Natural killer cell treated with Interleukin-12 subunit alpha and Interleukin-12 subunit beta and Interleukin-15 and Interleukin-18, amount 100 ng/mL, for 72 hours (primary cell): ENCODE results near the gene SPEF1. TPM values are rescaled to one million over a fixed set of nuclear protein-coding genes. Genes with fewer than 3 reads are reported as not detected.
A peak's percentile ranks its signal among the peaks of the same experiment; 100 is the strongest.
"Not testable (repeated sequence)": the region's sequence is repeated elsewhere in the genome, so short reads cannot be mapped to it uniquely, and the experiment has no call there.

Source experiments
- ATAC-seq, 2 donors: fragments of 150-1000 bp; cut with Tn5 transposase in 1 of 2; sonication (Bioruptor Pico), chemical (Tn5 transposase) in 1 of 2; 2 replicates each; pipeline ENCODE4 v1.10.0; 2021
- DNase-seq: peaks from one replicate; pipeline ENCODE4 v3.0.0; 2022; ENCODE audit warnings: low spot score
- H3K27ac Mint-ChIP-seq, 2 donors: 1 replicate in 1 of 2; 2 replicates in 1 of 2; pipeline ENCODE4 v1.8.0; 2022; ENCODE audit warnings: mixed read lengths in 2 of 2, mild to moderate bottlenecking in 1 of 2, moderate library complexity in 1 of 2
- H3K27me3 Mint-ChIP-seq, 2 donors: 1 replicate in 1 of 2; 2 replicates in 1 of 2; pipeline ENCODE4 v1.8.0; 2022; ENCODE audit warnings: mixed read lengths in 2 of 2
- H3K36me3 Mint-ChIP-seq: one replicate; pipeline ENCODE4 v1.8.0; 2022; ENCODE audit warnings: mixed read lengths
- H3K4me1 Mint-ChIP-seq, 2 donors: 1 replicate in 1 of 2; 2 replicates in 1 of 2; pipeline ENCODE4 v1.8.0; 2022; ENCODE audit warnings: low read depth in 2 of 2, mixed read lengths in 2 of 2, mild to moderate bottlenecking in 1 of 2
- H3K4me3 Mint-ChIP-seq: one replicate; pipeline ENCODE4 v1.8.0; 2022; ENCODE audit warnings: mixed read lengths
- H3K9me3 Mint-ChIP-seq: 2 replicates; pipeline ENCODE4 v1.8.0; 2022; ENCODE audit warnings: mixed read lengths
- total RNA-seq, 2 donors: library from RNA; stranded (reverse); gene quantifications; one replicate each; pipeline ENCODE4 v1.2.3, GENCODE V29; 2022

Gene SPEF1
- total RNA-seq, 2 donors from 2014 or later = 0.24 to 0.36 TPM

DNA sequence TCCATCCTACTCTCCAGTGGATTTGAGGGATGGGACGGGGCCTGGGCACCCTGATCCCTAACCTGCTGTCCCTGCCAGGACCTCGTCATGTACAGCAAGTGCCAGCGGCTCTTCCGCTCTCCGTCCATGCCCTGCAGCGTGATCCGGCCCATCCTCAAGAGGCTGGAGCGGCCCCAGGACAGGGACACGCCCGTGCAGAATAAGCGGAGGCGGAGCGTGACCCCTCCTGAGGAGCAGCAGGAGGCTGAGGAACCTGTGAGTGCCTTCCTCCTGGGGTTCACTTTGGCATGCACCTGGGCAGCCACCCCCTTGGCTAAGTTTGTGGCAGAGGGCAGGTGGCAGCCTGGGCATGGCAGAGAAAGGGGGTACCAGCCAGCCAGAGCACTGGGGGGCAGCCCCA, 20.6 kb upstream of the SPEF1 start:
- Mint-ChIP-seq H3K36me3 (peaks cover 21% of the 10 kb centered on the region), H3K4me3 (no peak overlapping the region), H3K4me1 (peaks cover 36 to 55% of the 10 kb centered on the region in 2 donors), H3K27ac (peak overlapping the region in 1 of 2 donors; percentile 70), H3K9me3 (no peaks in the 10 kb centered on the region), H3K27me3 (no peaks in the 10 kb centered on the region)
- no peak for ATAC-seq
- no peak for DNase-seq

DNA sequence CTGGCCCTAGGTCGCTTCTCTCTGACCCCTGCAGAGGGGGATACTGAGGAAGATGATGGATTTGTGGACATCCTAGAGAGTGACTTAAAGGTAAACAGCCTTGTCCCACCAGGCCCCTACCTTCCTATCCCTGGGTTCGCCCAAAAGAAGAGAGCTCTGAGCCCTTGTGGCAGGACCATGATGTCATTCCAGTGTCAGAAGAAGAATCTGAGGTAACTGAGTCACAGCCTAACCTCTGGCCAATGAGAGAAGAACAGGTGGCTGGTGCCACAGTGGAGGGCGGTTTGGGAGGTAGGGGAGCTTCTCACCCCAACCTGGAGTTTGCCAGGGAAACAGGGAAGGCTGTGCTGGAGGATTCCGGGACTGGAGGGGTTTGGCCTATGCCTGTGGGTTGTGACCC, 20.1 kb upstream of the SPEF1 start:
- Mint-ChIP-seq H3K9me3 (no peaks in the 10 kb centered on the region), H3K4me3 (no peak overlapping the region), H3K4me1 (peaks cover 35 to 55% of the 10 kb centered on the region in 2 donors), H3K36me3 (peaks cover 21% of the 10 kb centered on the region), H3K27ac (no peak overlapping the region), H3K27me3 (no peaks in the 10 kb centered on the region)
- ATAC-seq (no peak), DNase-seq (no peak)

DNA sequence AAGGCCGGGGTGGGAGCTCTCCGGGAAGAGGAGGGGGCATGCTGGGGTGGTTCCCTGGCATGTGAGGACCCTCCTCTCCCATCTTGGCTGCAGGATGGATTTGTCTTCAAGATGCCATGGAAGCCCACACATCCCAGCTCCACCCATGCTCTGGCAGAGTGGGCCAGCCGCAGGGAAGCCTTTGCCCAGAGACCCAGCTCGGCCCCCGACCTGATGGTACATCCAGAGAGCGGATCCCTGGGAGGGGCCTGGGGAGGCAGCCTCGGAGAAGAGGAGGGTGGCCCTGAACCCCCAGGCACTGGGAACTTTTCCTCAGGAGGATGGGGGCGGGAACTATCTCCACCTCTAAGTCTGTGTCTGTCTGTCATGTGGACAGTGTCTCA, 19.6 kb upstream of the SPEF1 start:
- DNase-seq = no peak
- Mint-ChIP-seq H3K27me3 (no peaks in the 10 kb centered on the region), H3K27ac (no peak overlapping the region), H3K36me3 (peaks cover 21% of the 10 kb centered on the region), H3K4me3 (no peak overlapping the region), H3K4me1 (peaks cover 35 to 55% of the 10 kb centered on the region in 2 donors), H3K9me3 (no peaks in the 10 kb centered on the region)
- ATAC-seq = no peak

DNA sequence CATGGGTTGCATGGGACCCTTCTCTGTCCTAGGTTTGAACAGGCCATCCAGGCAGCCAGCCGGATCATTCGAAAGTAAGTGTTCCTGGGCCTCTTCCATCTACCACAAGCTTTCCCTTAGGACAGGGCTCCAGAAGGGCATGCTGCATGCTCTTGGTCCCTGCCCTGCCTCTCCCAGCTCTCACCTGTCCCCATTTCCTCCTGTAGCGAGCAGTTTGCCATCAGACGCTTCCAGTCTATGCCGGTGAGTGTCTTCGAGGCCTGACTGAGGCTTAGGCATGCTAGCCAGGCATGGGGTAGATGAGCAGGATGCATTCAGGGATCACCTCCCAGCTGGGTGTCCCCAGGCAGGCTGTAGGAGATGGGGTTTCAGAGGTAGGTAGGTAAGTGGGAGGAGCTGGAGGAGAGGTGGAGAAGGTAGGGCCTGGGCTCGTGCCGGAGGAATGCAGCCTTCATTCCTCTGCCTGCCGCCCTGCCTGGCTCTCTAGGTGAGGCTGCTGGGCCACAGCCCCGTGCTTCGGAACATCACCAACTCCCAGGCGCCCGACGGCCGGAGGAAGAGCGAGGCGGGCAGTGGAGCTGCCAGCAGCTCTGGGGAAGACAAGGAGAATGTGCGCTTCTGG, 19.1 kb upstream of the SPEF1 start:
- H3K4me1 Mint-ChIP-seq = peaks cover 37 to 56% of the 10 kb centered on the region in 2 donors
- peaks cover 18% of the 10 kb centered on the region for H3K36me3 Mint-ChIP-seq
- H3K27me3 Mint-ChIP-seq = no peaks in the 10 kb centered on the region
- ATAC-seq (no peak), DNase-seq (no peak)
- H3K4me3 Mint-ChIP-seq = no peak overlapping the region
- no peaks in the 10 kb centered on the region for H3K9me3 Mint-ChIP-seq
- H3K27ac Mint-ChIP-seq = peak overlapping the region; percentile 92 to 99

DNA sequence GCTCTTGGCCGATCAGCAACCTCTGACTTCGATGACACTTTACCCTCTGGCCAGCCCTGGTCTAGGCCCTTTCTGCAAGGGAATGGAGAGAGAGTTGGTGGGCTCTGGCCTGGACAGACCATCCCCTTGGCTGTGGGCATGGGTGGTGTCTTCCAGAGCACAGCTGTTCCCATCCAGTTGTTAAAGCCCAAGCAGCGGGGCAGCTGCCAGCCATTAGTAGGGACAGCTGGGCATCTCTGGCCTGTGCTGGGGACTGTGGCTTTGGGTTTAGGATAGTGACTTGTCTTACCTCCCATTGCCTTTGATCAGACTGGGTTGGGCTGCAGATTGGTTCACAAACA, 17.6 kb upstream of the SPEF1 start:
- Mint-ChIP-seq H3K36me3 (peaks cover 10% of the 10 kb centered on the region), H3K27ac (peak overlapping the region; percentile 92 to 99), H3K27me3 (no peaks in the 10 kb centered on the region), H3K4me3 (peak overlapping the region; percentile 92), H3K9me3 (no peaks in the 10 kb centered on the region), H3K4me1 (peaks cover 37 to 48% of the 10 kb centered on the region in 2 donors)
- ATAC-seq = no peak
- DNase-seq = no peak

DNA sequence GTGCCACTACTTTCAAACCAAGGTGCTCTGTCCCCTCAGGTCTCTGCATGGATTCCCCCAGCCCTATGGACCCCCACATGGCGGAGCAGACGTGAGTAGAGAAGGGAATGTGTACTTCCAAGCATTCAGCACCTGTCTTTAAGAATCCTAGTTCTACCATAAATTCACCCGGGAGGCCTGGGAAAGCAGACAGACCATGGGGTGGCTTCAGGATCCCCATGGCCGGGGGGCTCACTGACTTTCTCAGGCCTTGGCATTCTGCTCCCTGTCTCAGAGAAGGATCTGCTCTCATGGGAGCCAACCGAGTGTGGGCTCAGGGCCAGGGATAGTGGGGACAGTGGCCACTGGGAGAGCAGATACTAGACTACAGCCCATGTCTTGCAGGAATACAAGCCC, 17.1 kb upstream of the SPEF1 start:
- Mint-ChIP-seq H3K27ac (peak overlapping the region; percentile 92 to 99), H3K27me3 (no peaks in the 10 kb centered on the region), H3K4me3 (peak overlapping the region; percentile 92), H3K9me3 (no peaks in the 10 kb centered on the region), H3K4me1 (peaks cover 37 to 43% of the 10 kb centered on the region in 2 donors), H3K36me3 (peaks cover 7% of the 10 kb centered on the region)
- no peak for DNase-seq
- ATAC-seq = no peak

DNA sequence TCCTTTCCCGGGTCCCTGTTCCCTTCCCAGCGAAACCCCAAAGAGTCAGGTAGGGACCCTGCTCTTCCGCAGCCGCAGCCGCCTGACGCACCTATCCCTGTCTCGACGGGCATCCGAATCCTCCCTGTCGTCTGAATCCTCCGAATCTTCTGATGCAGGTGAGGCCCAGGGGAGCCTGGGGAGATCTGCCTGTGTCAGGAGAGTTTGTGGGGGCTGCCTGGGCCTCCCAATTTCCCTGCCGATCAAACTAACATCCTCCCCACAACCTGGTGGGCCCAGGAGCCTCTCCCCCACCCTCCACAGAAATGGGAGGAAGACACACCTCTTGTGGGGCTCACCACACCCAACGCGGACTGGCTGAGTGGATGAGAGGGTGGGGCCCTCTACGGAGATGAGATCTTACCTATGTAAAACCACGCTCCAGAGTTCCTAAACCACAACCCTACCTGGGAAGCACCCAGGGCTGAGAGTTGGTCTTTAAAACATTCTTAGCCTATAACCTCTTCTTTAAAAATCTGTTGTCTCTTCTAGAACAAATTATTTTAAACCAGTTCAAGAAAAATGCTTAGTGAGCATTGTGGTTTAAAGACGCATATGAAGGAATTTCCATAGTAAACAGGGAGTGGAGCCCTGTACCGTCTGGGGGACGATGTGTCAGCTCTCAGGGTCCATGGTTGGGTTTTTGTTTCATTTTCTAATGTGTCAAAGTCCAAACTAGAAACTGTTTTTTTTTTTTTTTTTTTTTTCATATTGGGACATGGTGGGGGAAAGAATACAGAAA, 16.5 kb upstream of the SPEF1 start:
- no peaks in the 10 kb centered on the region for H3K9me3 Mint-ChIP-seq
- no peaks in the 10 kb centered on the region for H3K27me3 Mint-ChIP-seq
- peak overlapping the region; percentile 92 for H3K4me3 Mint-ChIP-seq
- H3K36me3 Mint-ChIP-seq = peaks cover 4% of the 10 kb centered on the region
- H3K27ac Mint-ChIP-seq = peak overlapping the region; percentile 92 to 99
- H3K4me1 Mint-ChIP-seq = peaks cover 35 to 40% of the 10 kb centered on the region in 2 donors
- DNase-seq (no peak), ATAC-seq (peak in 1 of 2 donors; percentile 44)

DNA sequence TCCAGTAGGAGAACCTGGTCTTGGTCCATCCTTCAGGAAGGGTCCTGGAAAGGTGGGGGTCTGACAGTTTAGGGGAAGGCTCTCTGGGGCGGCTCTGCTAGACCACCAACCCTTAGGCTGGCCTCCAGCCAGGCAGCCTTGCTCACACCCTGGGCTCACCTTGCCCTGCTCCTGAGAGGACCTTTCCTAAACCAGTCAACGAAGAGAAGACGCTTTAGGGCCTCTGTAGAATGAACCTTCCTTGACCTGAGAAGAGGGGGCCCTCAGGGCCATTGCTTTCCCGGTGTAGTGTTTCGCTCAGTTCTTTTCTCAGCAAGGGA, 15.9 kb upstream of the SPEF1 start:
- peak overlapping the region; percentile 92 for H3K4me3 Mint-ChIP-seq
- H3K27ac Mint-ChIP-seq = peak overlapping the region; percentile 92 to 99
- H3K36me3 Mint-ChIP-seq = no peaks in the 10 kb centered on the region
- no peaks in the 10 kb centered on the region for H3K27me3 Mint-ChIP-seq
- no peaks in the 10 kb centered on the region for H3K9me3 Mint-ChIP-seq
- H3K4me1 Mint-ChIP-seq = peaks cover 31 to 35% of the 10 kb centered on the region in 2 donors
- DNase-seq = no peak
- no peak for ATAC-seq

DNA sequence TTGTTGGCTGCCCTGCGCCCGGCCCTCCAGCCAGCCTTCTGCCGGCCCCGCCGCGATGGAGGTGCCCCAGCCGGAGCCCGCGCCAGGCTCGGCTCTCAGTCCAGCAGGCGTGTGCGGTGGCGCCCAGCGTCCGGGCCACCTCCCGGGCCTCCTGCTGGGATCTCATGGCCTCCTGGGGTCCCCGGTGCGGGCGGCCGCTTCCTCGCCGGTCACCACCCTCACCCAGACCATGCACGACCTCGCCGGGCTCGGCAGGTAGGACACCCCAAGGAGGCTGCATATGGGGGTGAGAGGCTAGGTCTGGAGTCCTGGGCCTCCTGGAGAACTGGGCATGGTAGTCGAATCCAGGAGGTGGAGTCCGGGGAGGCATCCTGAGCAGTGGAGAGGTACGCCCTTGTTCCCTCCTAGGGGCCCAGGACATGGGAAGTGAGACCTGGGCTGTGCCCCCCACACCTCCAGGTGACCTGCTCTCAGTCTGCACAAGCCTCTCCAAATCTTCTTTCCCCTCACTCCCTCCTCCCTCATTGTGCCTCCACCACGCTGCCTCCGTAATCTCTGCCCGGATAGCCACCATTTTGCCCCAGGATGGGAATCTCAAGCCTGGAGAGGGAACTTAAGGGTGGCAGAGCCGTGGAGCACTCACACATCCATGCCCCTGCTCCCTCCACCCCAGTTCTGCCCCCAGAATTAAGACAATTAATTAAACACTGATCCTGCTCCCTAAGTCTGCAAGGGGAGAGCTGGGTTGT, 15.4 kb upstream of the SPEF1 start:
- Mint-ChIP-seq H3K9me3 (no peaks in the 10 kb centered on the region), H3K36me3 (no peaks in the 10 kb centered on the region), H3K4me1 (peaks cover 31 to 35% of the 10 kb centered on the region in 2 donors), H3K4me3 (peak overlapping the region; percentile 92), H3K27me3 (no peaks in the 10 kb centered on the region), H3K27ac (peak overlapping the region; percentile 92 to 99)
- no peak for DNase-seq
- ATAC-seq = peak; percentile 0 to 1

DNA sequence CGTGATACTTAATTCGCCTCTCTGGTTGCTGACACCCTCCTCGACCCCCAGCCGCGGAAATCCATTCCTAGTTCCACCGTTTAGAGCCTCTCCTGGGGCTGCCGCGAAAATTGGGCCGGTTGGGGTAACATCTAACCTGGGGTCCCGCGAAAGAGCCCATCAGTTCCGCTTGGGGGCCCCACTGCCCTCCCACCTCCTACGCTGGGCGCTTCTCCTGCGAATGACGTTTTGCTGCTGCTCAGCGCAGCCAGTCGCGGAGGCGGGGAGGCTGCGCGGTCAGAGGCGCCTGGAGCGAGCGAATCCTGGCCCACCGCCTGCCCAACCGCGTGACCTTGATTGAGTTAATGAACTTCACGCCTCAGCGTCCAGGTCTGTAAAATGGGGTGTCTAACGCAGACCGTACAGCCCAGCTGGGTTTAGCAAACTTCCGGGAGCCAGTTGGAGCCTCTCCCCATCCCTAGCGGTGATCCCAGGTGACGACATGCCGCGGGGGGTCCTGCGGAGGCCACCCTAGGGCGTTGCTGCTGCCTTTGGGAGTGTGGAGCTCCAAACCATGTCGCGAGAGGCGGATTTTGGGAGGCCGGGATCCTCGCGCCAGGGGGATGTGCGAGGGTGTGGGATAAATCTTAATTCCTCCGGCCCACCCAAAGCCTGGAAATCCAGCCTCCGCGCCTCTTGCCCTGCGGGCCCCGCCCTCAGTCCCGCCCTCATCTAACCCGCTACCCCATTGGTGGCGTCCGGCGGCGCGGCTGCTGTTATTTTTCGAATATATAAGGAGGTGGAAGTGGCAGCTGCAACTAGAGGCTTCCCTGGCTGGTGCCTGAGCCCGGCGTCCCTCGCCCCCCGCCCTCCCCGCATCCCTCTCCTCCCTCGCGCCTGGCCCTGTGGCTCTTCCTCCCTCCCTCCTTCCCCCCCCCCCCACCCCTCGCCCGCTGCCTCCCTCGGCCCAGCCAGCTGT, 14.5 kb upstream of the SPEF1 start, which contains the start of gene CDC25B:
Gene CDC25B (plus strand): TSS at position 800 of the 958 bp plus-strand sequence. CDS start 222 bp downstream, outside the sequence.
- Mint-ChIP-seq H3K27ac (peak within 1 kb of the TSS; percentile 92 to 99), H3K4me3 (peak within 1 kb of the TSS; percentile 92), H3K9me3 (no peaks in the 10 kb centered on the region), H3K4me1 (peaks cover 31 to 35% of the 10 kb centered on the region in 2 donors), H3K36me3 (no peaks in the 10 kb centered on the region), H3K27me3 (no peaks in the 10 kb centered on the region)
- DNase-seq (peak; percentile 92), ATAC-seq (peak; percentile 92)

DNA sequence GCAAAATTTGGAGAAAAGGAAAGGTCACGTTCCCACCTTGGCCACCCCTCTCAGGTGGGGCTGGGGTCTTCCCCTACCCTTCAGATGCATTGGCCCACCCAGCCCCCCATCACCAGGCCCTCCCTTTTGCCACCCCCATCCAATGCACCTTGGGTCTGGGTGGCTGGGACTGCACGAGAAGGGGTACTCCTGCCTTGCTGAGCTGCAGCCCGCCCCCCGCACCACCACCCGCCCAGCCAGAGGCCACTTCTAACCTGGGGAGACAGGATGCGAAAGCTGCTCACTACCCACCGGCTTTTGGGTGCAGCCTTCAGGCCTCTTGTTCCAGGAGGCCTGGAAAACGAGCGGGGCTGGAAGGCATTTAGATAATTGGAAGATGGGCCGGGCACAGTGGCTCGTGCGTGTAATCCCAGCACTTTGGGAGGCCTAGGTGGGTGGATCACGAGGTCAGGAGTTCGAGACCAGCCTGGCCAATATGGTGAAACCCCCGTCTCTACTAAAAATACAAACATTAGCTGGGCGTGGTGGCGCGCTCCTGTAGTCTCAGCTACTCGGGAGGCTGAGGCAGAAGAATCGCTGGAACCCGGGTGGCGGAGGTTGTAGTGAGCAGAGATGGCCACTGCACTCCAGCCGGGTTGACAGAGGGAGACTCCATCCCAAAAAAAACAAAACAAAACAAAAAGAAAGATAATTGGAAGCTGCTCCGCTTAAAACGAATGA, 13.6 kb upstream of the SPEF1 start:
- H3K4me1 Mint-ChIP-seq = peaks cover 29 to 31% of the 10 kb centered on the region in 2 donors

DNA sequence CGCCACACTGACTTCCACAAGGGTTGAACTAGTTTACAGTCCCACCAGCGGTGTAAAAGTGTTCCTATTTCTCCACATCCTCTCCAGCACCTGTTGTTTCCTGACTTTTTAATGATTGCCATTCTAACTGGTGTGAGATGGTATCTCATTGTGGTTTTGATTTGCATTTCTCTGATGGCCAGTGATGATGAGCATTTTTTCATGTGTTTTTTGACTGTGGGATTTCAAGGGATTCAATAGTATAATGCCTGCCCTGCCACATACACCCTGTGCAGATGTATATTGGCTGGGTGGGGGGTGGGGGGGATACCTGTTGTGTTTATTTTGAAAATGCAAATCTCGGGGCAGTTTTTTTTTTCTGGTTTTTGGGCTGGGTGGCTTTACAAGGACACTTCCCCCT, 12.9 kb upstream of the SPEF1 start:
- not testable (repeated sequence) for H3K4me3 Mint-ChIP-seq, ATAC-seq, H3K36me3 Mint-ChIP-seq, H3K9me3 Mint-ChIP-seq, DNase-seq, H3K27me3 Mint-ChIP-seq, H3K27ac Mint-ChIP-seq
- H3K4me1 Mint-ChIP-seq = peaks cover 26 to 27% of the 10 kb centered on the region in 2 donors

More for the DNA sequence above, 13.6 kb upstream of the SPEF1 start:
- Mint-ChIP-seq H3K36me3 (no peaks in the 10 kb centered on the region), H3K4me3 (peak overlapping the region; percentile 92), H3K9me3 (no peaks in the 10 kb centered on the region), H3K27me3 (no peaks in the 10 kb centered on the region), H3K27ac (peak overlapping the region; percentile 92 to 96)
- no peak for ATAC-seq
- no peak for DNase-seq
